IMR-90 (cell line): ENCODE measurements around the gene RRP1. TPM values are rescaled to one million over a fixed set of nuclear protein-coding genes. Genes with fewer than 3 reads are reported as not detected.

Experiments used
- ATAC-seq: fragments of 200-7000 bp; cut with Tn5 transposase; 2 replicates; pipeline ENCODE4 v1.9.1; 2020; ENCODE audit warnings: low read depth, mild to moderate bottlenecking, moderate library complexity
- BruUV-seq: library from RNA; stranded (reverse); fragments of 400-500 nt; replicated peaks from 2 replicates; lab custom pipeline; 2021; lab: Mats Ljungman, UMichigan
- CTCF ChIA-PET: fragments of 300-600 bp; formaldehyde crosslinking; extraction: SDS; loops from one replicate; lab custom pipeline; 2021; ENCODE audit warnings: antibody characterized with exemption; lab: Yijun Ruan, JAX
- POLR2A ChIA-PET: fragments of 300-600 bp; sonication (Branson Sonifier 250); formaldehyde crosslinking; loops from one replicate; lab custom pipeline; 2022; ENCODE audit warnings: antibody characterized with exemption; ENCODE audit not compliant: unreplicated experiment; lab: Charles Lee
- DNase-seq: peaks from one replicate; pipeline ENCODE4 v3.0.0; 2013
- H2AFZ ChIP-seq: replicated peaks from 2 replicates; pipeline ENCODE3; 2013; ENCODE audit warnings: low read length, mild to moderate bottlenecking; ENCODE audit not compliant: poor library complexity
- H2AK5ac ChIP-seq: 2 replicates; pipeline ENCODE4 v1.6.1; 2013; ENCODE audit warnings: low read depth, low read length, inconsistent platforms
- H2AK9ac ChIP-seq: replicated peaks from 2 replicates; pipeline ENCODE3; 2013; ENCODE audit warnings: mild to moderate bottlenecking, low read depth, low read length, moderate library complexity; ENCODE audit not compliant: poor library complexity
- H2BK120ac ChIP-seq: 2 replicates; pipeline ENCODE4 v1.6.1; 2013; ENCODE audit warnings: low read depth, low read length, inconsistent platforms
- H2BK15ac ChIP-seq: 3 replicates; pipeline ENCODE4 v1.6.1; 2013; ENCODE audit warnings: low read depth, low read length, inconsistent platforms
- H2BK20ac ChIP-seq: 2 replicates; pipeline ENCODE4 v1.6.1; 2013; ENCODE audit warnings: low read depth, mild to moderate bottlenecking, inconsistent platforms, low read length, moderate library complexity
- H2BK5ac ChIP-seq: 2 replicates; pipeline ENCODE4 v1.6.1; 2013; ENCODE audit warnings: mild to moderate bottlenecking, low read depth, low read length, inconsistent platforms; ENCODE audit not compliant: poor library complexity, severe bottlenecking
- H3K14ac ChIP-seq: replicated peaks from 2 replicates; pipeline ENCODE4 v1.6.1; 2013; ENCODE audit warnings: low read depth, low read length, inconsistent platforms
- H3K18ac ChIP-seq: 2 replicates; pipeline ENCODE4 v1.6.1; 2013; ENCODE audit warnings: low read depth, low read length, control low read depth
- H3K23ac ChIP-seq: 2 replicates; pipeline ENCODE4 v1.6.1; 2013; ENCODE audit warnings: low read depth, low read length, inconsistent platforms
- H3K27ac ChIP-seq: 2 replicates; pipeline ENCODE4 v1.5.1; 2013; ENCODE audit warnings: mild to moderate bottlenecking, control low read depth, low read length; ENCODE audit not compliant: insufficient read depth
- H3K27me3 ChIP-seq: 2 replicates; pipeline ENCODE4 v1.6.1; 2013; ENCODE audit warnings: low read length; ENCODE audit not compliant: control insufficient read depth, insufficient read depth
- H3K36me3 ChIP-seq: 2 replicates; pipeline ENCODE4 v1.6.1; 2013; ENCODE audit warnings: low read length, mixed read lengths; ENCODE audit not compliant: control insufficient read depth, insufficient read depth
- H3K4ac ChIP-seq: 2 replicates; pipeline ENCODE4 v1.6.1; 2013; ENCODE audit warnings: low read depth, low read length, inconsistent platforms
- H3K4me1 ChIP-seq: 2 replicates; pipeline ENCODE4 v1.6.1; 2013; ENCODE audit warnings: low read length, mixed read lengths; ENCODE audit not compliant: control insufficient read depth, insufficient read depth
- H3K4me2 ChIP-seq: 2 replicates; pipeline ENCODE4 v1.6.1; 2013; ENCODE audit warnings: low read depth, mild to moderate bottlenecking, control low read depth, low read length, moderate library complexity
- H3K4me3 ChIP-seq: 2 replicates; pipeline ENCODE4 v1.5.1; 2013; ENCODE audit warnings: low read depth, mild to moderate bottlenecking, control low read depth, low read length, moderate library complexity; ENCODE audit not compliant: insufficient read depth
- H3K56ac ChIP-seq: 2 replicates; pipeline ENCODE4 v1.6.1; 2013; ENCODE audit warnings: low read length, inconsistent platforms; ENCODE audit not compliant: insufficient read depth; ENCODE audit errors: extremely low read depth
- H3K79me1 ChIP-seq, 2 experiments: 2 replicates each; pipeline ENCODE4 v1.6.1; 2013; ENCODE audit warnings: low read length in 2 of 2, inconsistent platforms in 1 of 2, low read depth in 1 of 2
- H3K9ac ChIP-seq: 2 replicates; pipeline ENCODE4 v1.6.1; 2013; ENCODE audit warnings: low read depth, low read length, control low read depth
- H3K9me1 ChIP-seq: 2 replicates; pipeline ENCODE4 v1.6.1; 2013; ENCODE audit warnings: low read length, inconsistent platforms; ENCODE audit not compliant: insufficient read depth
- H3K9me3 ChIP-seq: 2 replicates; pipeline ENCODE4 v1.6.1; 2013; ENCODE audit warnings: low read length; ENCODE audit not compliant: control insufficient read depth, insufficient read depth
- H4K20me1 ChIP-seq: 2 replicates; pipeline ENCODE4 v1.6.1; 2013; ENCODE audit warnings: low read length, inconsistent platforms; ENCODE audit not compliant: insufficient read depth
- H4K5ac ChIP-seq: 2 replicates; pipeline ENCODE4 v1.6.1; 2013; ENCODE audit warnings: mild to moderate bottlenecking, low read depth, low read length, control low read depth
- H4K8ac ChIP-seq, 2 experiments: 2 replicates each; pipeline ENCODE4 v1.6.1; 2013; ENCODE audit warnings: low read depth in 2 of 2, low read length in 2 of 2, control low read depth in 1 of 2, inconsistent platforms in 1 of 2
- H4K91ac ChIP-seq: 2 replicates; pipeline ENCODE4 v1.6.1; 2013; ENCODE audit warnings: low read depth, low read length, inconsistent platforms; ENCODE audit not compliant: insufficient read depth
- CEBPB ChIP-seq: IDR thresholded peaks from 2 replicates; pipeline ENCODE4 v1.6.1; 2012; ENCODE audit warnings: low read depth, low read length, improper control_type of control experiment
- RAD21 ChIP-seq: IDR thresholded peaks from 2 replicates; pipeline ENCODE4 v1.6.1; 2012; ENCODE audit warnings: low read length, improper control_type of control experiment
- WGBS, 2 experiments: methylation state at CpG; one replicate each; pipeline versions ENCODE4 v1.1.5 to v1.1.7; 2013; ENCODE audit warnings: missing lambda C conversion rate in 2 of 2; ENCODE audit not compliant: insufficient read length in 1 of 2; ENCODE audit errors: extremely low coverage in 2 of 2; 5-methylcytosine and 5-hydroxymethylcytosine counted together
- dilution Hi-C: fragments of 300-500 bp; cut with HindIII; formaldehyde crosslinking; loops from one replicate; pipeline ENCODE4 v1.14.3; 2018; ENCODE audit warnings: low sequenced_read_pairs; ENCODE audit not compliant: unreplicated experiment
- in situ Hi-C: fragments of 300-500 bp; cut with MboI; formaldehyde crosslinking; loops from 3 replicates; pipeline ENCODE4 v1.14.3; 2019; ENCODE audit warnings: low sequenced_read_pairs, inconsistent platforms, mixed read lengths
- intact Hi-C: fragments of 100-400 bp; cut with micrococcal nuclease; formaldehyde crosslinking; loops from 2 replicates; pipeline ENCODE4 v1.10.0; 2022
- polyA plus RNA-seq, 3 experiments: library from polyadenylated mRNA; depleted of rRNA; stranded (reverse); fragments of >200 nt; gene quantifications; 2 replicates each; pipeline ENCODE4 v1.2.3, GENCODE V29; 2012; ENCODE audit warnings: low replicate concordance in 1 of 3
- total RNA-seq: library from RNA; depleted of rRNA; stranded (reverse); fragments of >200 nt; gene quantifications from 2 replicates; pipeline ENCODE4 v1.2.3, GENCODE V29; 2012

Gene RRP1
- total and polyA plus RNA-seq, 2 of the 4 experiments (the other 2 are of a cell fraction): 20.2 to 23.3 TPM

GRCh38 chr21:43785134-43785533 lies 4.2 kb upstream of the RRP1 start:
- no peak for ATAC-seq
- H4K8ac ChIP-seq: no peak overlapping the region
- H3K23ac ChIP-seq: no peak overlapping the region
- H4K20me1 ChIP-seq: no peaks in the 10 kb centered on the region
- intact Hi-C loops (no loop called here), in situ Hi-C loops (no loop called here), dilution Hi-C loops (no loop called here)
- H3K14ac ChIP-seq: no peak overlapping the region
- no peak for DNase-seq
- H3K18ac ChIP-seq: no peak overlapping the region
- POLR2A ChIA-PET: no interaction called here
- no peak overlapping the region for H2BK15ac ChIP-seq
- TF ChIP-seq RAD21 (no peak), CEBPB (peak; percentile 67)
- H3K4me2 ChIP-seq: no peak overlapping the region
- H3K9me3 ChIP-seq: no peaks in the 10 kb centered on the region
- no peak overlapping the region for H2AK9ac ChIP-seq
- no peak overlapping the region for H4K5ac ChIP-seq
- peaks cover 12% of the 10 kb centered on the region for H3K9me1 ChIP-seq
- H4K91ac ChIP-seq: no peak overlapping the region
- no peak overlapping the region for H3K9ac ChIP-seq
- WGBS, 2 experiments: no CpG with 5 or more reads among the region's 3 CpGs
- no peaks in the 10 kb centered on the region for H3K36me3 ChIP-seq
- peaks cover 3 to 8% of the 10 kb centered on the region in 2 experiments; a peak in 3 of 4 replicates for H3K79me1 ChIP-seq
- no peak overlapping the region for H2BK5ac ChIP-seq
- BruUV-seq: no TSS peak
- CTCF ChIA-PET: no interaction called here
- H2BK20ac ChIP-seq: no peak overlapping the region
- no peak overlapping the region for H2AFZ ChIP-seq
- H3K4me3 ChIP-seq: no peak overlapping the region
- no peak overlapping the region for H2BK120ac ChIP-seq
- H3K4me1 ChIP-seq: peaks cover 2% of the 10 kb centered on the region
- no peak overlapping the region for H3K56ac ChIP-seq
- H3K4ac ChIP-seq: no peak overlapping the region
- no peak overlapping the region for H3K27ac ChIP-seq
- no peak overlapping the region for H2AK5ac ChIP-seq
- no peaks in the 10 kb centered on the region; the same call in 1 of the 2 replicates for H3K27me3 ChIP-seq
